Endothelial cell of umbilical vein (primary cell): Measurements from ENCODE around the gene DUS2.

Experiments
- POLR2AphosphoS5 ChIP-seq: IDR thresholded peaks from 2 replicates; pipeline ENCODE4 v1.6.1; 2012; ENCODE audit warnings: low read depth, mild to moderate bottlenecking, control low read depth, low read length, moderate library complexity; ENCODE audit not compliant: insufficient read depth
- TF ChIP-seq, protein P1 (sequence below), 2 donors: IDR thresholded peaks; 1 replicate in 1 of 2; 2 replicates in 1 of 2; pipeline ENCODE4 v1.5.1; 2011; ENCODE audit warnings: low read length in 2 of 2, mild to moderate bottlenecking in 2 of 2, moderate library complexity in 2 of 2, control low read depth in 1 of 2, inconsistent platforms in 1 of 2, low read depth in 1 of 2; ENCODE audit not compliant: insufficient read depth in 1 of 2; ENCODE audit errors: extremely low read depth in 1 of 2

DNA sequence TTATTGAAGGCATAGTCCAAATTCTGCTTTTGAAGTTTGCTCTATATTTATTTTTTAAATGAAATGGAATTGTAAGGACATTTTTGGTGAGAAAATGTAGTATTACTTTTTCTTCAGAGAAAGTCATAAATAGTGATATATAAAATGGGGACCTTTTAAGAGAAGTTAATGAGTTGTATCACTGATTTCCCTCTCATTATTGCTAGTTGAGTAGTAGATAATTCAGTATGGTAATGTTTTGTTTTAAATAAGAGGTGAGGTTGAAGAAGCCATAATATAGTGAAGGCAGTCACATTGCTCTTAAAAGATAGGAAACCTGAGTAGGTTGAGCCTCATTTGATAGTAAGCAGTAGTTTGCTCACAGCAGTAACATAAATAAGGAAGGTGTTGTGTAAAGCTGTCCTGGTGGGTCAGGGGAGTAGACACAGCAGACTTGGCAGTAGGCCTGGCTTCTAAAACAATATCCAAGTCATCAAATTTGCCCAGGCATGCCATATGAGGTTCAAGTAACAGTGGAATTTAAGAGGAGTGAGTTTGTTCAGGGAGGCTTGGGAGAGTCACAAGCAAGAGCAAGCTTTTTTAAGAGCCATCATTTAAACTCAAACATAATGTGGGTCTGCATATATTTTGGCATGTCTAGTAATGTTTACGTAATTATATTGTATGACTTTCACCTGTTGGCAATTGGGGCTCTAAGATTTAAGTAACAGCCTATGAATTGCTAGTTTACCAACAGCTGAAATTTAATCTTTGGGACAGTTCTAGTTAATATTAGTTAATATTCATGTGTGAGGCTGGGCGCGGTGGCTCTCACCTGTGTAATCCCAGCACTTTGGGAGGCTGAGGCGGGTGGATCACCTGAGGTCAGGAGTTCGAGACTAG is 68.5 kb downstream of the DUS2 start:
- TF ChIP-seq, protein P1, sequence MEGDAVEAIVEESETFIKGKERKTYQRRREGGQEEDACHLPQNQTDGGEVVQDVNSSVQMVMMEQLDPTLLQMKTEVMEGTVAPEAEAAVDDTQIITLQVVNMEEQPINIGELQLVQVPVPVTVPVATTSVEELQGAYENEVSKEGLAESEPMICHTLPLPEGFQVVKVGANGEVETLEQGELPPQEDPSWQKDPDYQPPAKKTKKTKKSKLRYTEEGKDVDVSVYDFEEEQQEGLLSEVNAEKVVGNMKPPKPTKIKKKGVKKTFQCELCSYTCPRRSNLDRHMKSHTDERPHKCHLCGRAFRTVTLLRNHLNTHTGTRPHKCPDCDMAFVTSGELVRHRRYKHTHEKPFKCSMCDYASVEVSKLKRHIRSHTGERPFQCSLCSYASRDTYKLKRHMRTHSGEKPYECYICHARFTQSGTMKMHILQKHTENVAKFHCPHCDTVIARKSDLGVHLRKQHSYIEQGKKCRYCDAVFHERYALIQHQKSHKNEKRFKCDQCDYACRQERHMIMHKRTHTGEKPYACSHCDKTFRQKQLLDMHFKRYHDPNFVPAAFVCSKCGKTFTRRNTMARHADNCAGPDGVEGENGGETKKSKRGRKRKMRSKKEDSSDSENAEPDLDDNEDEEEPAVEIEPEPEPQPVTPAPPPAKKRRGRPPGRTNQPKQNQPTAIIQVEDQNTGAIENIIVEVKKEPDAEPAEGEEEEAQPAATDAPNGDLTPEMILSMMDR (IDR thresholded peaks at IDR 0.05; ENCODE audit: extremely low read depth in 1 of 2, insufficient read depth in 1 of 2, low read depth in 1 of 2, low read length in 2 of 2) = no peak
- TF ChIP-seq POLR2AphosphoS5 = no peak
